ENCODE data around the gene RTKN2.

RTKN2 gene

GRCh38 chr10:62231805-62232204 is 36.8 kb downstream of the RTKN2 start:
- no peaks in the 10 kb centered on the region for H3K27me3 ChIP-seq (ENCODE audit: insufficient read depth, poor library complexity, severe bottlenecking)
- no peak overlapping the region for H3K4me3 ChIP-seq (replicated peaks; ENCODE audit: insufficient read depth, low read length)
- no peak for TF ChIP-seq REST (IDR thresholded peaks at IDR 0.05; ENCODE audit: insufficient replicate concordance, low read depth)
- TF ChIP-seq SPI1 (IDR thresholded peaks at IDR 0.05; ENCODE audit: borderline replicate concordance, low read depth) = no peak
- TF ChIP-seq GABPA (IDR thresholded peaks at IDR 0.05; ENCODE audit: low read depth) = no peak
- TF ChIP-seq POLR2AphosphoS5 (IDR thresholded peaks at IDR 0.05; ENCODE audit: low read depth) = no peak
- no peak for TF ChIP-seq CTCF (IDR thresholded peaks at IDR 0.05; ENCODE audit: insufficient read depth, low read length)
- DNase-seq (ENCODE audit: low read depth in 1 of 2, low spot score in 1 of 2) = no peak
- H3K27ac ChIP-seq (replicated peaks) = no peak overlapping the region

- Histone ChIP-seq H3K27ac (replicated peaks) (no peak overlapping the region), H3K4me3 (replicated peaks; ENCODE audit: insufficient read depth, low read length) (no peak overlapping the region), H3K27me3 (ENCODE audit: insufficient read depth, poor library complexity, severe bottlenecking) (no peaks in the 10 kb centered on the region)
- no peak for DNase-seq (ENCODE audit: low read depth in 1 of 2, low spot score in 1 of 2)
- no peak for TF ChIP-seq CTCF (IDR thresholded peaks at IDR 0.05; ENCODE audit: insufficient read depth, low read length)
- TF ChIP-seq GABPA (IDR thresholded peaks at IDR 0.05; ENCODE audit: low read depth) = no peak
- TF ChIP-seq SPI1 (IDR thresholded peaks at IDR 0.05; ENCODE audit: borderline replicate concordance, low read depth) = no peak
- no peak for TF ChIP-seq POLR2AphosphoS5 (IDR thresholded peaks at IDR 0.05; ENCODE audit: low read depth)
- no peak for TF ChIP-seq REST (IDR thresholded peaks at IDR 0.05; ENCODE audit: insufficient replicate concordance, low read depth)
Measured at GRCh38 chr10:62231371-62231770, 37.3 kb downstream of the RTKN2 start.

- H3K27ac ChIP-seq (replicated peaks) = no peak overlapping the region
- no peak for DNase-seq (ENCODE audit: low read depth in 1 of 2, low spot score in 1 of 2)
- no peak for TF ChIP-seq GABPA (IDR thresholded peaks at IDR 0.05; ENCODE audit: low read depth)
- TF ChIP-seq CTCF (IDR thresholded peaks at IDR 0.05; ENCODE audit: insufficient read depth, low read length) = no peak
- TF ChIP-seq REST (IDR thresholded peaks at IDR 0.05; ENCODE audit: insufficient replicate concordance, low read depth) = no peak
- TF ChIP-seq SPI1 (IDR thresholded peaks at IDR 0.05; ENCODE audit: borderline replicate concordance, low read depth) = no peak
- TF ChIP-seq POLR2AphosphoS5 (IDR thresholded peaks at IDR 0.05; ENCODE audit: low read depth) = no peak
- H3K27me3 ChIP-seq (ENCODE audit: insufficient read depth, poor library complexity, severe bottlenecking) = no peaks in the 10 kb centered on the region
- no peak overlapping the region for H3K4me3 ChIP-seq (replicated peaks; ENCODE audit: insufficient read depth, low read length)
Measured at GRCh38 chr10:62230344-62231121, 38.1 kb downstream of the RTKN2 start.

Measured in HL-60 (cell line).